A549 (cell line): ENCODE data around the gene SBF2. TPM values are rescaled to one million over a fixed set of nuclear protein-coding genes. Genes with fewer than 3 reads are reported as not detected.

ENCODE experiments used
- ATAC-seq, 2 experiments: fragments of 200-7000 bp in 1 of 2; fragments of >200 bp in 1 of 2; cut with Nextera tagmentation in 1 of 2; cut with Tn5 transposase in 1 of 2; 3 replicates each; pipeline versions ENCODE4 v1.8.0 to v1.9.1; 2018 to 2020; ENCODE audit warnings: mild to moderate bottlenecking in 1 of 2, moderate library complexity in 1 of 2
- CTCF ChIA-PET: fragments of 300-600 bp; sonication (Branson Sonifier 250); formaldehyde crosslinking; extraction: SDS; loops from one replicate; lab custom pipeline; 2021; ENCODE audit warnings: antibody characterized with exemption, inconsistent platforms; lab: Yijun Ruan, JAX
- POLR2A ChIA-PET: fragments of 350-600 bp; formaldehyde crosslinking; extraction: SDS; loops from one replicate; lab custom pipeline; 2021; ENCODE audit warnings: antibody characterized with exemption, inconsistent platforms; lab: Yijun Ruan, JAX
- DNase-seq, 2 experiments: peaks; one replicate each; pipeline versions ENCODE4 v3.0.0 to v3.0.0-alpha.2; 2011 to 2016; ENCODE audit warnings: low read depth in 1 of 2, low spot score in 1 of 2
- FAIRE-seq: peaks from 2 replicates; lab custom pipeline; 2011; peaks lifted over from hg19 to GRCh38; lab: Jason Lieb, UNC
- H3K27ac ChIP-seq, 2 experiments: fragments of >200 bp; sonication (Bioruptor Twin); formaldehyde crosslinking; 3 replicates each; pipeline ENCODE4 v1.5.1; 2016 to 2017
- H3K4me1 ChIP-seq: fragments of >200 bp; sonication (Bioruptor Twin); formaldehyde crosslinking; 3 replicates; pipeline ENCODE4 v1.6.1; 2016
- H3K4me2 ChIP-seq: fragments of >200 bp; sonication (Bioruptor Twin); formaldehyde crosslinking; 3 replicates; pipeline ENCODE4 v1.6.1; 2016
- H3K4me3 ChIP-seq: fragments of >200 bp; sonication (Bioruptor Twin); formaldehyde crosslinking; 3 replicates; pipeline ENCODE4 v1.5.1; 2016
- H3K9me3 ChIP-seq: fragments of >200 bp; sonication (Bioruptor Twin); formaldehyde crosslinking; 3 replicates; pipeline ENCODE4 v1.6.1; 2016
- CBX8 ChIP-seq: fragments of 200-600 bp; sonication (generic); IDR thresholded peaks from 2 replicates; pipeline ENCODE4 v1.6.1; 2016
- EP300 ChIP-seq, 2 experiments: fragments of >200 bp; sonication (Bioruptor Twin); formaldehyde crosslinking; IDR thresholded peaks; 2 replicates in 1 of 2; 3 replicates in 1 of 2; pipeline ENCODE4 v1.6.1; 2016 to 2017
- FOSB ChIP-seq: fragments of 250-450 bp; sonication (Bioruptor Pico); IDR thresholded peaks from 2 replicates; pipeline ENCODE4 v1.5.0; 2020; ENCODE audit warnings: mild to moderate bottlenecking, moderate library complexity
- FOSL2 ChIP-seq, 2 experiments: fragments of 450-650 bp in 1 of 2; fragments of >200 bp in 1 of 2; sonication (Bioruptor Twin) in 1 of 2; formaldehyde crosslinking; IDR thresholded peaks; 2 replicates each; pipeline versions ENCODE4 v1.5.0 to v1.6.1; 2016 to 2020; ENCODE audit warnings: mild to moderate bottlenecking in 1 of 2, moderate library complexity in 1 of 2
- FOXS1 ChIP-seq: fragments of 250-450 bp; sonication (Bioruptor Pico); IDR thresholded peaks from 2 replicates; pipeline ENCODE4 v1.5.0; 2020; ENCODE audit warnings: mild to moderate bottlenecking, moderate library complexity
- HOXB5 ChIP-seq: fragments of 250-450 bp; sonication (Bioruptor Pico); IDR thresholded peaks from 2 replicates; pipeline ENCODE4 v1.5.0; 2020; ENCODE audit warnings: mild to moderate bottlenecking, moderate library complexity
- KDM1A ChIP-seq: fragments of 200-600 bp; sonication (generic); IDR thresholded peaks from 2 replicates; pipeline ENCODE4 v1.6.1; 2016; ENCODE audit warnings: low read depth, mild to moderate bottlenecking
- KDM5A ChIP-seq: fragments of 200-600 bp; sonication (generic); IDR thresholded peaks from 2 replicates; pipeline ENCODE4 v1.6.1; 2016; ENCODE audit warnings: antibody characterized with exemption, mild to moderate bottlenecking
- MAFK ChIP-seq: fragments of 450-650 bp; IDR thresholded peaks from 2 replicates; pipeline ENCODE4 v1.6.1; 2014; ENCODE audit not compliant: partially characterized antibody
- NFE2L2 ChIP-seq: fragments of 150-350 bp; conservative IDR thresholded peaks from 2 replicates; pipeline ENCODE4 v1.6.1; 2014; ENCODE audit warnings: low read length
- NR3C1 ChIP-seq: fragments of >200 bp; sonication (Bioruptor Twin); formaldehyde crosslinking; IDR thresholded peaks from 3 replicates; pipeline ENCODE4 v1.6.1; 2017
- POLR2A ChIP-seq: IDR thresholded peaks from 2 replicates; pipeline ENCODE4 v1.6.1; 2012; ENCODE audit warnings: mild to moderate bottlenecking, low read length
- RAD21 ChIP-seq, 2 experiments: fragments of >200 bp in 1 of 2; sonication (Bioruptor Twin) in 1 of 2; formaldehyde crosslinking in 1 of 2; IDR thresholded peaks in 1 of 2; conservative IDR thresholded peaks in 1 of 2; 2 replicates in 1 of 2; 3 replicates in 1 of 2; pipeline ENCODE4 v1.6.1; 2012 to 2018; ENCODE audit warnings: inconsistent platforms in 1 of 2
- RARB ChIP-seq: fragments of 250-450 bp; sonication (Bioruptor Pico); IDR thresholded peaks from 2 replicates; pipeline ENCODE4 v1.8.0; 2021; ENCODE audit warnings: mild to moderate bottlenecking, moderate library complexity
- RFX5 ChIP-seq: fragments of 450-650 bp; IDR thresholded peaks from 2 replicates; pipeline ENCODE4 v1.7.1; 2014; ENCODE audit warnings: antibody characterized with exemption, mild to moderate bottlenecking, moderate library complexity
- SMC3 ChIP-seq: fragments of >200 bp; sonication (Bioruptor Twin); formaldehyde crosslinking; IDR thresholded peaks from 3 replicates; pipeline ENCODE4 v1.6.1; 2018; ENCODE audit warnings: inconsistent platforms
- TP53 ChIP-seq: fragments of 250-450 bp; sonication (Bioruptor Pico); IDR thresholded peaks from 2 replicates; pipeline ENCODE4 v1.5.0; 2021; ENCODE audit warnings: mild to moderate bottlenecking, moderate library complexity
- WGBS: methylation state at CpG from one replicate; pipeline ENCODE4 v1.1.6; 2017; ENCODE audit errors: missing lambda C conversion rate; 5-methylcytosine and 5-hydroxymethylcytosine counted together
- polyA plus RNA-seq, 4 experiments: library from polyadenylated mRNA; depleted of rRNA in 3 of 4; stranded (reverse); fragments of >200 nt; fragmentation: RNase III in 1 of 4; extraction: RNeasy Plus Mini Kit Qiagen cat#74134 plus additional on column Dnase treatment in 1 of 4; gene quantifications; 2 replicates in 3 of 4; 3 replicates in 1 of 4; pipeline ENCODE4 v1.2.3, GENCODE V29; 2011 to 2017
- TF ChIP-seq, protein P1 (sequence below): fragments of >200 bp; sonication (Bioruptor Twin); formaldehyde crosslinking; IDR thresholded peaks from 3 replicates; pipeline ENCODE4 v1.6.1; 2016
- TF ChIP-seq, protein P2 (sequence below): fragments of 250-450 bp; sonication (Bioruptor Pico); IDR thresholded peaks from 2 replicates; pipeline ENCODE4 v1.5.0; 2021; ENCODE audit warnings: mild to moderate bottlenecking, moderate library complexity, borderline replicate concordance
- TF ChIP-seq, protein P3 (sequence below): fragments of 450-650 bp; IDR thresholded peaks from 2 replicates; pipeline ENCODE4 v1.6.1; 2014; ENCODE audit warnings: antibody characterized with exemption
- TF ChIP-seq, protein P4 (sequence below): fragments of >200 bp; sonication (Bioruptor Twin); formaldehyde crosslinking; IDR thresholded peaks from 2 replicates; pipeline ENCODE4 v1.6.1; 2016

SBF2 gene
- polyA plus RNA-seq, 2 of the 4 experiments (the other 2 are of a cell fraction) = 11.1 to 49.6 TPM

DNA sequence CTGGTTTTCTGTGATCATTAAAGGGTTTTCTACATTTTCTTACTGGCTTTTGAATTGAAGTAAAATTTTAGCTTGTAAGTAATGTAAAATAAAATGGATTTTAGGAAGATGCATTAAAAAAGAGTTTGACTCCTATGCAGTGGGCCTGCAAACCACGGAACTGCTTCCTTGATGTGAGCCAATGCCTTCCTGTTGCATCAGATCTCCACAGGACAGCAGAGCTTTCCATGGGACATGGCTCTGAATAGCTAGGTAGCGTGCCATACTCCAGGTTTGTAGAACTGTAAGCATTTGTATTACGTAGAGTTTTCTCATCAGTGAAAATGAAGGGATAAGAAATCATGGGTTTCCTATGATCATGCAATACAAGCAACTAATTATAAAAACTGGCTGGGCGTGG is 496.7 kb downstream of the SBF2 start:
- Histone ChIP-seq H3K4me3 (no peak overlapping the region), H3K9me3 (no peaks in the 10 kb centered on the region), H3K4me1 (peaks cover 20% of the 10 kb centered on the region), H3K4me2 (no peak overlapping the region), H3K27ac (no peak overlapping the region)
- CTCF ChIA-PET = interaction anchor here (0.9 to 1.3 kb wide), 2 partner anchors 9 to 11 kb away, joined by 3 read pairs; no protein-coding TSS in a partner anchor
- DNase-seq (no peak), ATAC-seq (no peak), FAIRE-seq (no peak)
- TF ChIP-seq, protein P1, sequence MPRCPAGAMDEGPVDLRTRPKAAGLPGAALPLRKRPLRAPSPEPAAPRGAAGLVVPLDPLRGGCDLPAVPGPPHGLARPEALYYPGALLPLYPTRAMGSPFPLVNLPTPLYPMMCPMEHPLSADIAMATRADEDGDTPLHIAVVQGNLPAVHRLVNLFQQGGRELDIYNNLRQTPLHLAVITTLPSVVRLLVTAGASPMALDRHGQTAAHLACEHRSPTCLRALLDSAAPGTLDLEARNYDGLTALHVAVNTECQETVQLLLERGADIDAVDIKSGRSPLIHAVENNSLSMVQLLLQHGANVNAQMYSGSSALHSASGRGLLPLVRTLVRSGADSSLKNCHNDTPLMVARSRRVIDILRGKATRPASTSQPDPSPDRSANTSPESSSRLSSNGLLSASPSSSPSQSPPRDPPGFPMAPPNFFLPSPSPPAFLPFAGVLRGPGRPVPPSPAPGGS = no peak
- TF ChIP-seq RFX5 (no peak), CBX8 (no peak), NR3C1 (no peak), POLR2A (no peak)
- POLR2A ChIA-PET = no interaction called here
- WGBS = 90% methylated on average over 4 of the region's 4 CpGs

DNA sequence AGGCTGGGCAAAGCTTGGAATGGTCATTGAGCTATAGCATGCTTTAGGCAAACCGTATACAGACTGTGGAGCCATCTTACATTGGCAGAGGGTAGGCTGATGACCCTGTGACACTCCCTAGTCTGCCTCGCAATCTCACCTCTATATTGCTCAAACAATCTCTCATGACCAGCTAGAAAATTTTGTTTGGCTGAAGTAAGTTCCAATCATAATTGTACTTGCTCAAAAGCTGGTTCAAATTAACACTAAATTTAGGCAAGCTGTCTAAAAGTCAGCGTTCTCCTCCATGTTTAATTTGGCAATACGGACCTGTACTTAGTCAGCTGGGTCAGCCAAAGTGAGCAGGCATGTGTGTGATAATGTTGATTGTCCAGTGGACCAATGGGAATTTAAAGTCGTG is 497.2 kb downstream of the SBF2 start:
- H3K4me2 ChIP-seq = no peak overlapping the region
- no peak overlapping the region for H3K27ac ChIP-seq
- H3K9me3 ChIP-seq = no peaks in the 10 kb centered on the region
- ChIA-PET POLR2A (no interaction called here), CTCF (interaction anchor here (0.9 to 1.3 kb wide), 2 partner anchors 9 to 11 kb away, joined by 3 read pairs; no protein-coding TSS in a partner anchor)
- TF ChIP-seq, protein P1 = no peak
- TF ChIP-seq KDM5A (no peak), MAFK (no peak), EP300 (IDR thresholded peaks at IDR 0.05) (no peak), FOSB (CRISPR knock-in tag) (no peak), HOXB5 (CRISPR knock-in tag) (no peak), FOXS1 (CRISPR knock-in tag) (no peak), NR3C1 (no peak), POLR2A (no peak), NFE2L2 (no peak)
- TF ChIP-seq, protein P2, sequence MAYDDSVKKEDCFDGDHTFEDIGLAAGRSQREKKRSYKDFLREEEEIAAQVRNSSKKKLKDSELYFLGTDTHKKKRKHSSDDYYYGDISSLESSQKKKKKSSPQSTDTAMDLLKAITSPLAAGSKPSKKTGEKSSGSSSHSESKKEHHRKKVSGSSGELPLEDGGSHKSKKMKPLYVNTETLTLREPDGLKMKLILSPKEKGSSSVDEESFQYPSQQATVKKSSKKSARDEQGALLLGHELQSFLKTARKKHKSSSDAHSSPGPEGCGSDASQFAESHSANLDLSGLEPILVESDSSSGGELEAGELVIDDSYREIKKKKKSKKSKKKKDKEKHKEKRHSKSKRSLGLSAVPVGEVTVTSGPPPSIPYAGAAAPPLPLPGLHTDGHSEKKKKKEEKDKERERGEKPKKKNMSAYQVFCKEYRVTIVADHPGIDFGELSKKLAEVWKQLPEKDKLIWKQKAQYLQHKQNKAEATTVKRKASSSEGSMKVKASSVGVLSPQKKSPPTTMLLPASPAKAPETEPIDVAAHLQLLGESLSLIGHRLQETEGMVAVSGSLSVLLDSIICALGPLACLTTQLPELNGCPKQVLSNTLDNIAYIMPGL (CRISPR knock-in tag) = no peak
- no peak overlapping the region for H3K4me3 ChIP-seq
- peaks cover 15% of the 10 kb centered on the region for H3K4me1 ChIP-seq
- 91% methylated on average over 5 of the region's 5 CpGs for WGBS
- DNase-seq (no peak), FAIRE-seq (no peak), ATAC-seq (no peak; a peak in 2 of 6 replicates)

DNA sequence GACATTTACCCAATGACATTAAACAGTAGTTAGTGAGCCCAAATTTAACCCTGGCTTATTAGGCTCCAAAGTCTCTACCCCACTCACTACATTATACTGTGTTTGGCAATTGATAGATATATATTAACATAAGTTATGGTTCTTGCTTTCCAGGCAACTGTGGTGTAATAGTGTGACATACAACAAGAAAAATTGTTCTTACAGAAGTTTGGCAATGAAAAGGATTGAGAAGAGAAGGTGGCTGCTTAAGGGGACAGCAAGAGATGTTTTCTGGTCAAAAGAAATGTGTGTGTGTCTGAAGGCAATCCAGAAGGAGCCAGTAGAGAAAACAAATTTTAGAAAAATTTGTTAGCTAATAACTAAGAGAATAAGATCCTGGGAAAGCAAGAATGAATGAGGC is 497.8 kb downstream of the SBF2 start:
- POLR2A ChIA-PET = no interaction called here
- H3K4me3 ChIP-seq = no peak overlapping the region
- peaks cover 9% of the 10 kb centered on the region for H3K4me1 ChIP-seq
- DNase-seq (no peak), FAIRE-seq (no peak), ATAC-seq (no peak)
- H3K4me2 ChIP-seq = no peak overlapping the region
- H3K27ac ChIP-seq = no peak overlapping the region
- no peak for TF ChIP-seq RARB
- TF ChIP-seq, protein P3, sequence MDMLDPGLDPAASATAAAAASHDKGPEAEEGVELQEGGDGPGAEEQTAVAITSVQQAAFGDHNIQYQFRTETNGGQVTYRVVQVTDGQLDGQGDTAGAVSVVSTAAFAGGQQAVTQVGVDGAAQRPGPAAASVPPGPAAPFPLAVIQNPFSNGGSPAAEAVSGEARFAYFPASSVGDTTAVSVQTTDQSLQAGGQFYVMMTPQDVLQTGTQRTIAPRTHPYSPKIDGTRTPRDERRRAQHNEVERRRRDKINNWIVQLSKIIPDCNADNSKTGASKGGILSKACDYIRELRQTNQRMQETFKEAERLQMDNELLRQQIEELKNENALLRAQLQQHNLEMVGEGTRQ = no peak
- TF ChIP-seq, protein P4, sequence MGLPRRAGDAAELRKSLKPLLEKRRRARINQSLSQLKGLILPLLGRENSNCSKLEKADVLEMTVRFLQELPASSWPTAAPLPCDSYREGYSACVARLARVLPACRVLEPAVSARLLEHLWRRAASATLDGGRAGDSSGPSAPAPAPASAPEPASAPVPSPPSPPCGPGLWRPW = no peak
- TF ChIP-seq FOSL2 (IDR thresholded peaks at IDR 0.05) = no peak
- TF ChIP-seq FOSL2 (CRISPR knock-in tag; IDR thresholded peaks at IDR 0.05) = no peak
- TF ChIP-seq TP53 = no peak
- TF ChIP-seq FOXS1 (CRISPR knock-in tag) = no peak
- TF ChIP-seq KDM1A = no peak
- TF ChIP-seq, protein P1 = no peak
- TF ChIP-seq SMC3 = no peak
- TF ChIP-seq RAD21 (conservative IDR thresholded peaks at IDR 0.05 in 1 of 2, IDR thresholded peaks at IDR 0.05 in 1 of 2) = no peak
- no peaks in the 10 kb centered on the region for H3K9me3 ChIP-seq
- CTCF ChIA-PET = interaction anchor here (0.6 to 1.3 kb wide), 3 partner anchors 8 to 111 kb away, joined by 3 read pairs; no protein-coding TSS in a partner anchor
